Endothelial cell of umbilical vein (primary cell): Measurements from ENCODE around the gene FBLN7. TPM values are rescaled to one million over a fixed set of nuclear protein-coding genes. Genes with fewer than 3 reads are reported as not detected.

Experiments
- BruUV-seq: library from RNA; stranded (reverse); fragments of 400-500 nt; replicated peaks from 2 replicates; lab custom pipeline; 2021; lab: Mats Ljungman, UMichigan
- CTCF ChIA-PET: fragments of 300-600, 350-600 bp; sonication (Branson Sonifier 250); formaldehyde crosslinking; loops from one replicate; lab custom pipeline; 2021; ENCODE audit warnings: antibody characterized with exemption, inconsistent platforms; lab: Charles Lee
- POLR2A ChIA-PET: fragments of 300-600, 350-600 bp; sonication (Branson Sonifier 250); formaldehyde crosslinking; loops from one replicate; lab custom pipeline; 2021; ENCODE audit warnings: antibody characterized with exemption, inconsistent platforms; lab: Charles Lee
- DNase-seq: peaks from one replicate; pipeline ENCODE4 v3.0.0-alpha.2; 2011; ENCODE audit warnings: low read depth, low spot score
- FAIRE-seq: peaks from 2 replicates; lab custom pipeline; 2011; peaks lifted over from hg19 to GRCh38; lab: Jason Lieb, UNC
- H2AFZ ChIP-seq: 2 replicates; pipeline ENCODE4 v1.6.0; 2012; ENCODE audit warnings: low read depth, low read length, control low read depth, inconsistent platforms
- H3K27ac ChIP-seq: 2 replicates; pipeline ENCODE4 v1.5.1; 2011; ENCODE audit warnings: low read depth, mild to moderate bottlenecking, control low read depth, low read length, moderate library complexity; ENCODE audit not compliant: insufficient read depth
- H3K27me3 ChIP-seq, 2 experiments: 2 replicates each; pipeline versions ENCODE4 v1.6.0 to v1.6.1; 2011; ENCODE audit warnings: low read length in 2 of 2, mixed read lengths in 1 of 2; ENCODE audit not compliant: control insufficient read depth in 2 of 2, insufficient read depth in 2 of 2
- H3K36me3 ChIP-seq, 2 experiments: 2 replicates in 1 of 2; 3 replicates in 1 of 2; pipeline ENCODE4 v1.5.1; 2011; ENCODE audit warnings: low read length in 2 of 2, mild to moderate bottlenecking in 1 of 2, moderate library complexity in 1 of 2; ENCODE audit not compliant: control insufficient read depth in 2 of 2, insufficient read depth in 2 of 2; ENCODE audit errors: extremely low read depth in 1 of 2
- H3K4me1 ChIP-seq: 3 replicates; pipeline ENCODE4 v1.5.1; 2011; ENCODE audit warnings: mild to moderate bottlenecking, low read length; ENCODE audit not compliant: control insufficient read depth, insufficient read depth; ENCODE audit errors: extremely low read depth
- H3K4me2 ChIP-seq: 2 replicates; pipeline ENCODE4 v1.6.1; 2011; ENCODE audit warnings: low read length, control low read depth, mixed read lengths; ENCODE audit not compliant: insufficient read depth
- H3K4me3 ChIP-seq, 3 experiments: fragments of 200-600 bp in 1 of 3; sonication (generic), shearing (Covaris generic) in 1 of 3; replicated peaks in 1 of 3; 2 replicates each; pipeline ENCODE4 v1.5.1; 2011 to 2016; ENCODE audit warnings: control low read depth in 3 of 3, low read length in 3 of 3, mild to moderate bottlenecking in 2 of 3, inconsistent platforms in 1 of 3, low read depth in 1 of 3, moderate library complexity in 1 of 3; ENCODE audit not compliant: insufficient read depth in 1 of 3
- H3K79me2 ChIP-seq: 2 replicates; pipeline ENCODE4 v1.6.0; 2012; ENCODE audit warnings: low read length, inconsistent platforms; ENCODE audit not compliant: control insufficient read depth, insufficient read depth
- H3K9ac ChIP-seq: replicated peaks from 2 replicates; pipeline ENCODE3; 2011; ENCODE audit warnings: low read length, control low read depth; ENCODE audit not compliant: insufficient read depth; ENCODE audit errors: extremely low read depth
- H3K9me1 ChIP-seq: replicated peaks from 3 replicates; pipeline ENCODE4 v1.6.0; 2011; ENCODE audit warnings: mild to moderate bottlenecking, low read length; ENCODE audit not compliant: control insufficient read depth, insufficient read depth; ENCODE audit errors: extremely low read depth
- H3K9me3 ChIP-seq: replicated peaks from 2 replicates; pipeline ENCODE4 v1.5.1; 2012; ENCODE audit warnings: low read length, inconsistent platforms; ENCODE audit not compliant: control insufficient read depth, insufficient read depth
- H4K20me1 ChIP-seq: replicated peaks from 2 replicates; pipeline ENCODE3; 2011; ENCODE audit warnings: mild to moderate bottlenecking, low read length; ENCODE audit not compliant: control insufficient read depth, insufficient read depth; ENCODE audit errors: extremely low read depth
- EZH2 ChIP-seq: IDR thresholded peaks from 2 replicates; pipeline ENCODE4 v1.6.1; 2012; ENCODE audit warnings: borderline replicate concordance, low read depth, mild to moderate bottlenecking, moderate library complexity, low read length, inconsistent platforms; ENCODE audit not compliant: severe bottlenecking
- FOS ChIP-seq: IDR thresholded peaks from 2 replicates; pipeline ENCODE4 v1.6.1; 2011; ENCODE audit warnings: mild to moderate bottlenecking, low read length, moderate library complexity, borderline replicate concordance; ENCODE audit not compliant: insufficient read depth
- GATA2 ChIP-seq: IDR thresholded peaks from 2 replicates; pipeline ENCODE4 v1.7.0; 2011; ENCODE audit warnings: low read depth, mild to moderate bottlenecking, moderate library complexity, mixed read lengths, low read length; ENCODE audit not compliant: insufficient read length, insufficient read depth
- JUN ChIP-seq: IDR thresholded peaks from 2 replicates; pipeline ENCODE4 v1.6.1; 2011; ENCODE audit warnings: borderline replicate concordance, low read depth; ENCODE audit not compliant: insufficient read length, insufficient read depth
- POLR2A ChIP-seq: IDR thresholded peaks from 2 replicates; pipeline ENCODE4 v1.6.1; 2012; ENCODE audit warnings: low read depth, mild to moderate bottlenecking, control low read depth, low read length
- POLR2AphosphoS5 ChIP-seq: IDR thresholded peaks from 2 replicates; pipeline ENCODE4 v1.6.1; 2012; ENCODE audit warnings: low read depth, mild to moderate bottlenecking, control low read depth, low read length, moderate library complexity; ENCODE audit not compliant: insufficient read depth
- dilution Hi-C: fragments of 300-500 bp; cut with MboI; formaldehyde crosslinking; loops from one replicate; pipeline ENCODE4 v1.15.0; 2019; ENCODE audit warnings: low sequenced_read_pairs; ENCODE audit not compliant: extremely low pct_ligation_motif_present
- intact Hi-C: fragments of 100-400 bp; cut with micrococcal nuclease; formaldehyde crosslinking; loops from one replicate; pipeline ENCODE4 v1.10.0; 2022
- polyA plus RNA-seq, 4 experiments: library from polyadenylated mRNA; depleted of rRNA in 3 of 4; stranded (reverse) in 3 of 4; unstranded in 1 of 4; fragments of >200 nt; gene quantifications; 2 replicates each; pipeline versions ENCODE4 v1.2.1 to v1.2.3, GENCODE V29; 2011 to 2012; ENCODE audit warnings: missing spikeins in 1 of 4
- total RNA-seq: library from RNA; stranded (reverse); gene quantifications from 2 replicates; pipeline ENCODE4 v1.2.3, GENCODE V29; 2021
- TF ChIP-seq, protein P1 (sequence below): IDR thresholded peaks from 2 replicates; pipeline ENCODE4 v1.6.1; 2011; ENCODE audit not compliant: insufficient read depth, insufficient read length

The FBLN7 gene
- total and polyA plus RNA-seq, 2 donors (not counting 3 experiments of a cell fraction or from before 2014, with no cell fraction given), result 3.1 to 3.3 TPM

GRCh38 chr2:112170495-112170894 is 32.3 kb downstream of the FBLN7 start:
- Histone ChIP-seq H3K27ac (no peak overlapping the region), H3K4me3 (no peak overlapping the region), H2AFZ (no peak overlapping the region), H3K79me2 (no peaks in the 10 kb centered on the region), H3K27me3 (no peaks in the 10 kb centered on the region), H3K9me1 (no peaks in the 10 kb centered on the region), H3K9ac (no peak overlapping the region), H3K36me3 (no peaks in the 10 kb centered on the region), H3K4me1 (peaks cover 12% of the 10 kb centered on the region), H3K9me3 (no peaks in the 10 kb centered on the region), H3K4me2 (no peak overlapping the region), H4K20me1 (no peaks in the 10 kb centered on the region)
- DNase-seq (no peak), FAIRE-seq (no peak)
- POLR2A ChIA-PET, result no interaction called here
- CTCF ChIA-PET, result interaction anchor here (1.5 kb wide), 1 partner anchor 49 kb away, joined by 4 read pairs; no protein-coding TSS in a partner anchor
- TF ChIP-seq GATA2, result no peak
- TF ChIP-seq JUN, result no peak
- TF ChIP-seq POLR2AphosphoS5, result no peak
- TF ChIP-seq, protein P1, sequence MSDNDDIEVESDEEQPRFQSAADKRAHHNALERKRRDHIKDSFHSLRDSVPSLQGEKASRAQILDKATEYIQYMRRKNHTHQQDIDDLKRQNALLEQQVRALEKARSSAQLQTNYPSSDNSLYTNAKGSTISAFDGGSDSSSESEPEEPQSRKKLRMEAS, result no peak
- TF ChIP-seq EZH2, result no peak
- TF ChIP-seq FOS, result no peak
- no peak for TF ChIP-seq POLR2A
- dilution Hi-C loops (no loop called here), intact Hi-C loops (no loop called here)
- BruUV-seq, result no TSS peak

DNA sequence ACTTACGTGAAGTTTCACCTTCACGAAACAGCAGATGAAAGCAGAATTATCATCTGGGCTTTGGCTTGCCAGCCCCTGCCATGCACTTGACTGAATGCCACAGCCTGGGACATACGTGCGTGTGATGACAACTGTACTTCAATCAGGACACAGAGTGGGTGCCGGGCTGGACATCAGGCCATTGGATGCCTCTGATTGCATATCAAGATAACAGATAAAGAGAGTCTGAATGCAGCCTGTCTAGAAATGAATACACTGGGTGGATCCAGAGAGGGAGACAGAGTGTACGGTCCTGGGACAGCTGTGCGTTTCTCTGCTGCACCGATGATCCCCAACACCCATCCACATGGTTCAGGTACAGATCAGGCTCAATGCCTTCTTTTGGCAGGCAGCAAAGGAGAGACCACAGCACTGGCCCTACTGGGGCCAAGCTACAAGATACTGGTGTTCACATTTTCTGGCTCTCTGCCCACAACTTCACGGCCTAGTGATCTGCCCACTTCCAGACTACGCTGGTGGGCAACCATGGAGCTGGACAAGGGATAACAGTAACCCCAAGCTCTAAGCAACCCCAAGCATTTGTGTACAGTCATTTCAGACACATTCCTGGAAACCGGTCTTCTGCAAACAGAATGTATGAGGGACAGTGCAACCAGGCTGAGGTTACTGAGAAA is 35.6 kb downstream of the FBLN7 start:
- Histone ChIP-seq H3K36me3 (no peaks in the 10 kb centered on the region), H3K9me1 (no peaks in the 10 kb centered on the region), H3K9me3 (no peaks in the 10 kb centered on the region), H3K9ac (no peak overlapping the region), H3K79me2 (no peaks in the 10 kb centered on the region), H3K27ac (no peak overlapping the region), H3K4me1 (peaks cover 12% of the 10 kb centered on the region), H4K20me1 (no peaks in the 10 kb centered on the region), H3K4me3 (no peak overlapping the region), H2AFZ (no peak overlapping the region), H3K27me3 (no peaks in the 10 kb centered on the region), H3K4me2 (no peak overlapping the region)
- FAIRE-seq (peak; percentile 24), DNase-seq (peak; percentile 32)
- CTCF ChIA-PET, result interaction anchor here (1.2 kb wide), 1 partner anchor 52 kb away, joined by 4 read pairs; no protein-coding TSS in a partner anchor
- no peak for TF ChIP-seq EZH2
- peak; percentile 54 for TF ChIP-seq GATA2
- intact Hi-C loops (no loop called here), dilution Hi-C loops (no loop called here)
- POLR2A ChIA-PET, result no interaction called here
- BruUV-seq, result no TSS peak
